Stimulated activated CD4-positive, alpha-beta T cell treated with anti-CD3 and anti-CD28 coated beads, TNF-alpha, amount 100 ng/mL, for 4 hours (primary cell): ENCODE results near the gene TTC21A.
"Not testable (repeated sequence)": the region's sequence is repeated elsewhere in the genome, so short reads cannot be mapped to it uniquely, and the experiment has no call there.

Experiments used
- DNase-seq, 3 experiments: peaks; one replicate each; pipeline ENCODE4 v3.0.0-alpha.2; 2020; ENCODE audit warnings: low read depth in 3 of 3

Gene TTC21A, protein sequence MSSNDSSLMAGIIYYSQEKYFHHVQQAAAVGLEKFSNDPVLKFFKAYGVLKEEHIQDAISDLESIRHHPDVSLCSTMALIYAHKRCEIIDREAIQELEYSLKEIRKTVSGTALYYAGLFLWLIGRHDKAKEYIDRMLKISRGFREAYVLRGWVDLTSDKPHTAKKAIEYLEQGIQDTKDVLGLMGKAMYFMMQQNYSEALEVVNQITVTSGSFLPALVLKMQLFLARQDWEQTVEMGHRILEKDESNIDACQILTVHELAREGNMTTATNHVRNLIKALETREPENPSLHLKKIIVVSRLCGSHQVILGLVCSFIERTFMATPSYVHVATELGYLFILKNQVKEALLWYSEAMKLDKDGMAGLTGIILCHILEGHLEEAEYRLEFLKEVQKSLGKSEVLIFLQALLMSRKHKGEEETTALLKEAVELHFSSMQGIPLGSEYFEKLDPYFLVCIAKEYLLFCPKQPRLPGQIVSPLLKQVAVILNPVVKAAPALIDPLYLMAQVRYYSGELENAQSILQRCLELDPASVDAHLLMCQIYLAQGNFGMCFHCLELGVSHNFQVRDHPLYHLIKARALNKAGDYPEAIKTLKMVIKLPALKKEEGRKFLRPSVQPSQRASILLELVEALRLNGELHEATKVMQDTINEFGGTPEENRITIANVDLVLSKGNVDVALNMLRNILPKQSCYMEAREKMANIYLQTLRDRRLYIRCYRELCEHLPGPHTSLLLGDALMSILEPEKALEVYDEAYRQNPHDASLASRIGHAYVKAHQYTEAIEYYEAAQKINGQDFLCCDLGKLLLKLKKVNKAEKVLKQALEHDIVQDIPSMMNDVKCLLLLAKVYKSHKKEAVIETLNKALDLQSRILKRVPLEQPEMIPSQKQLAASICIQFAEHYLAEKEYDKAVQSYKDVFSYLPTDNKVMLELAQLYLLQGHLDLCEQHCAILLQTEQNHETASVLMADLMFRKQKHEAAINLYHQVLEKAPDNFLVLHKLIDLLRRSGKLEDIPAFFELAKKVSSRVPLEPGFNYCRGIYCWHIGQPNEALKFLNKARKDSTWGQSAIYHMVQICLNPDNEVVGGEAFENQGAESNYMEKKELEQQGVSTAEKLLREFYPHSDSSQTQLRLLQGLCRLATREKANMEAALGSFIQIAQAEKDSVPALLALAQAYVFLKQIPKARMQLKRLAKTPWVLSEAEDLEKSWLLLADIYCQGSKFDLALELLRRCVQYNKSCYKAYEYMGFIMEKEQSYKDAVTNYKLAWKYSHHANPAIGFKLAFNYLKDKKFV (N-terminal part only)

DNA sequence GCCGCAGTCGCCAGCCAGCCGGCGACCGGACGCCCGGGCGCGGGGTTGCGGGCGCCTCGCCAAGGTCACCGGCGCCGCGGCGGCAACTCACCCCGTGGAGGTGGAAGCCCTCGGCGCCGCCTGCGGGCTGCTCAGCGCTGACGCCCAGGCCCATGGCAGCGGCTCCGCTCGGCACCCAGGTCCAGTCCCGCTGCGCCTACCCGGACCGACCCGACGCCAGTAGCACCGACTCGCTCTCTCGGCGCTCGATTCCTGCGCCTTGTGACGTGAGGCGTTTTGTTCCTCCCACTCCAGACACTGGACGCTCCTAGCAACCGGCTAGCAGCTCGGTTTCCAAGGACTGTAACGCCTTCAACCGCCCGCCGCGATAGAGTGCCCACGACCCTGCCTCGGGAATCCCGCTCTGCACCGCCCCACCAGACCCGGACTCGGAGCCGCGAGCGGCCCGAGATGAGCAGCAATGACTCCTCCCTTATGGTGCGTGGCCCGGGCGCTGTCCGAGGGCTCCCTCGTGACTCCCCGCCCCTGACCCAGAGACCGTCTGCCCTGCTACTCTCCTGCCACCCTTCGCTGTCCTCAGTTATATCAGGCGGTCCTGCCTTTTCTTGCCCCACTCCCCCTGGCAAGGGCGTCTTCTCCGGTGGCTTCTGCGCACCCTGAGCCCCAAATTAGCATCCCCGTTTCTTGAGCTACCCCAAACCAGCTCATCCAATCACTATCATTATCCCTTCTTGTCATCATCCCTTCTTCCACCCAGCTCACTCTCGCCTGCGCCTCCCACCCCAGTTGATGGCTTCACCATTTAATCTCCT, at the start of gene TTC21A, which contains the start of gene GORASP1:
Gene TTC21A (plus strand): TSS at position 293 of the 812 bp plus-strand sequence. CDS start 158 bp downstream, at position 451.
Gene GORASP1 (minus strand): TSS at position 240 of the 812 bp plus-strand sequence. CDS start 86 bp downstream, at position 154.
- DNase-seq = peak in 2 of 3 experiments; percentile 38 to 42

GRCh38 chr3:39061228-39061627, 46.3 kb upstream of the TTC21A start:
- DNase-seq = not testable (repeated sequence)

- no peak for DNase-seq
Observed at GRCh38 chr3:39062180-39062579, 45.3 kb upstream of the TTC21A start.

GRCh38 chr3:39063143-39063542, 44.3 kb upstream of the TTC21A start:
- no peak for DNase-seq

- DNase-seq = no peak
Observed at GRCh38 chr3:39064646-39065045, 42.8 kb upstream of the TTC21A start.

GRCh38 chr3:39065197-39065596, 42.3 kb upstream of the TTC21A start:
- DNase-seq = no peak

DNA sequence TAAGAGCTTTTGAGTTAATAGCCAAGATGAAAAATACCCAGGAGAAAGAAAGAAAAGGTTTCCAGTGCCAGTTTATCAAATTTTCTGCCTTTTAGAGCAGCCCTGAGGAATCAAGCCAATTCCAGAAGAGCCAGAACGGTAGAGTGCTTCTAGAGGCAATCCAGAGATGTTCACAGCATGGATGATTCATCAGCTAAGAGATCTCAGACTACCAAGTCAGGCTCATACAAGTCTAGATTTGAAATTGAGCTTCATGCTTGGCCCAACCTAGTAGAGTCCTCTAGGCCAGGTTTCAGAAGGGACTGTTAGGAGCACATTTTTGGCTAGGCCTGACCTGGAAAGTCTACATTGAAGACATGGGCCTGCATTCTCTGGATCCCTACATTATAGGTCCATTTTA, 40.2 kb upstream of the TTC21A start:
- no peak for DNase-seq

GRCh38 chr3:39068556-39068955, 38.9 kb upstream of the TTC21A start:
- no peak for DNase-seq

DNA sequence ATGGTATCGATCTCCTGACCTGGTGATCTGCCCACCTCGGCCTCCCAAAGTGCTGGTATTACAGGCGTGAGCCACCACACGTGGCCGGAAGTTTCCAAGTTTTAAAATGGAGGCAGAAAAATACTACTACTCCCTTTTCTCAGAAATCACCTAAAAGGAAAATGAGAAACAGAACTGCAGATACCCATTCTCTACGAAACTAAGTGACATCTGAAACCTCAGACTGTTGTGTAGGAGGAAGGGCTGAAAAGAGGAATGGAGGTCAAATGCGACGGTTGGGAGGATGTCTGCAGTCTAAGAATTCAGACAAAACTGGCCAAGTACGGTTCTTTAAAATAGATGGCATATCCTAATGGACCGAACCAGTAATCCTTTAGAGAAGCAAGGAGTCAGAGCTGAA, 31.6 kb upstream of the TTC21A start:
- DNase-seq = no peak

DNA sequence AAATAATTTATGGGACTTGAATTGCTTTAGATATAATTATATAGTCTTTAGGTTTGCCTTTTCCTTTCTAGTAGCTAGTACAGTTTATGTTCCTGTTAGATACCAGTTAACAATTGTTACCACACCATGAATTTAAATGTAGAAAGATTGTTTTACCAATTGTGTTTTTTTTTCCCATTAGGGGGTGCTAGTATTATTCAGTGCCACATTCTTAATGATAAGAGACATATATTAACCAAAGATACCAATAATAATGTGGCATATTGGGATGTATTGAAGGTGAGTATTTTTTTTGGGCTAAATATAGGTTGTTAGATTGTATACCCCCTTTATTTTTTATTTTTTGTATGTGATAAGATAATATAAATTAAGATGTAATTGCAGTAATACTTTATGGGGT, 27.9 kb upstream of the TTC21A start:
- DNase-seq = no peak

- DNase-seq = no peak
Observed at GRCh38 chr3:39080026-39080425, 27.5 kb upstream of the TTC21A start.

GRCh38 chr3:39082666-39083313, 24.7 kb upstream of the TTC21A start:
- no peak for DNase-seq

DNA sequence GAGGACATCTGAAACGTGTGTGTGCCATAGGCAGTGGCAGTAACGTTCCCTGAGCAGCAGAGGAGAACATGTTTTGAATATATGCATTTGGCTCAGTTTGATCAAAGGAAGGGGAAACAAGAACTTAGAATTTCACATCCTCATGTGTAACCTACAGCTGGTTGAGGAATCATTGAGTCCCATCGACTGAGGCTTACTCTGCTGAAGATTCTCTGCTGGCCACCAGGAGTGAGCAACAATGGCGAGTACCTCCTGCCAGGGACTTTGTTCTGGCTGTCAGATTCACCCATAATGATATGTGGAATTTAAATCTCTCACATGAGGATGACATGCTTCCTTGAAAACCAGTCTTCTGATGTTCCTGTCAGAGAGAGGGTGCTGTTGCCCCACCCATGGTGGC, 21.3 kb upstream of the TTC21A start:
- DNase-seq = no peak

DNA sequence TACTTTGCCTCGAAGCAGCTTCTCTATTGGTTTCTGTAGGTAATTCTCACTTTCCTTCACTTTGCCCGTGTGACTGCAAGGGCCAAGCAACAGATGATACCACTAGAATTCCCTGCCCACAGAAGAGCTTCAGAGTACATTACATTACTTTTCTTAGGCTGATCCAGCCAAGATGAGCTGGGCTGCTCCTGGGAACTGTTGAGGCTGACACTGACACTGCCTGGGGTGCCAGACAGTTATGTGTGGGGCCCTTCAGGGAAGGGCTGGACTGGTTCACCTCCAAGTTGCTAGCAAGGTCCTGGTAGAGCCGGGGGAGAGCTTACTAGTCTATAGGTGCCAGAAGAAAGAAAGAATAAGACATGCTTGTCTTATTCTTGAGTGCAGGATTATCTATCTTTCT, 19.0 kb upstream of the TTC21A start:
- no peak for DNase-seq

GRCh38 chr3:39088889-39089288, 18.6 kb upstream of the TTC21A start:
- DNase-seq = no peak

DNA sequence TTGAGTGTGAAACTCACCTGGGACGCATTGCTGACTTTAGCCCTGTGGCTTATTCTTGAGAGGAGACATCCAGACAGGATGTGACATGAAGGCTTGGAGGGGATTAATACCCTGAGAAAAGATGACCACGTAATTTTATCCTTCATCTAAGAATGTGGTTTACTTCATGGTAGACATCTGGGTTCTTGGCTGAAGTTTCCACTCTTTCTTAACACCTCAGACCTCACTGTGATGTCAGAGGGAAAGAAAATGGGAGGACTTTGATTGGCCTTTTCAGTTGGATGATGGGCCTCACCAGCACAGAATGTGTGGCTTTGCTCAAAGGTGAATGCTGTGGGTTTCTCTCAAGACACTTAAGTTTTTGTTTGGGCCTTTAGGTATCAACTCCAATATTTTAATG, 16.6 kb upstream of the TTC21A start:
- no peak for DNase-seq

DNA sequence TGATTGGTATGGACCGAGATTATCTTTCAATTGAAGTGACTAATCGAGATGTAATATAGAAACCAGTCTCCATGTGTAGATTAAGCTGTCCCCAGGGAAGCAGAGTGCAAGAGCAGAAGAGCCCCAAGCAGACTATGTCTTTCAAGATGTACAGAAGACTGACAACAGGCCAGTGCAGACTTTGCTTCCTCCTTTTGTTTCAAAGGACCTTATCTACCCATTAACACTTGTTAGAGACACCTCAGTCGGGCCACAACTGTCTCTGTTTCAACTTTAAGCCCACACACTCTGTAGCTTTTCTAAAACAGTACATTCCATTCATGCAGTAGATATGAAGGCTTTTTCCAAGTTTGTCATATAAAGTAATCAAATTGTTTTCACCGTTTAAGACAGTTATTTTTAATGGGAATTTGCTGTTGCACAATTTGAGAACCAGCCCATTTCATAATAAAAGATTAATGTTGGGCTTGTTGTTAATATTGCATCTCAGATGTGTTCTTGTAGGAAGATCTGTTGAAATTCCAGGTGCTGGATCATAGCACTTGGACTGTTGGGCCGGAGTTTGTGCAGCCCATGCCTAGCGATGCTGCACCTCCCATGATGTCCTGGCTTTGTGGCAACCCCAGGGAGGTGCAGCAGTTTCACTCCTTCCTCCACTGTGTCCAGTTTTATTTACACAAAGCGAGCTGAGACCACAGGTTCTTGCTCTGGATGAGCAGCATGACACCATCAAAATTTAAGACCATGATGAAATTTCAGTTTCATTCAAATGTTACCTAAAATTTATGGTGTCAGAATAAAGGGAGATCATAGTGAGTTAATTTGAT, 12.4 kb upstream of the TTC21A start:
- DNase-seq = no peak

DNA sequence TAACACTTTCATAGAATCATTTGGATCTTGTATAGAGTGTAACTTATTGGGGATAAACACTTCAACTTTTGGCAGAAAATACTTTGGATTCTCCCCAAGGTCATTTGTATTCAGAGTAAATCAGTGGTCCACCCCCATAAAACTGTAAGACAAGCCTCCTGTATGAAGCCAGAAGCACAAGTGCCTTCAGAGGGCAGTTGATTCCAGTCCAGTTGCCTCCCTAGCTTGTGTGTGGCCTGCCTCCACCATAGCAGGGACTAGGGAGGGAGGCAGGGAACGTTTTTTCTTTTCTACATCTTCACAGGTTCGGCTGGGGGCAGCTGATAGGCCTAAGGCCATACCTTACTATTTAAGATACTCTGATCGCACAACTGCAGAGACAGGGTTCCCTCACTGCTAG, 11.7 kb upstream of the TTC21A start:
- no peak for DNase-seq

DNA sequence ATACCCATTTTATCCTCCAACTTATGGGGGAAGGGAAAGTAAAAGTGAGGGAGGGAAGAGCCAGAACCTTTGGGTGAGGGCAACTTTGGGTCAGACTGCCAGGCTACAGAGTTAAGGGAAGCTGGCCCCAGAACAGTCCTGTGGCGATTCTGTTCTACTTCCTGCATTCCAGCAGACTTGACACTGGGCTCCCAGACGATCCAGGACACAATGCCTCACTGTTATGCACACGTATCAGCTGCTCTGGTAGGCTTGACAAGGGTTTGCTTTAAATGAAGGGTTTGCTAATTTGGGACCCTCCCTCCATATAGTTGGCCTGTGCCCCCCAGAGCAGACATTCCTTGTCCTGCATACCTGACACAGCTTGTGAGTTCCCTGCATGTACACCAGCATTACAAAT, 10.7 kb upstream of the TTC21A start:
- no peak for DNase-seq
